Tibial nerve (tissue), 4 donors: ENCODE results near the gene UBE2O.

ENCODE experiments used
- EP300 ChIP-seq, 2 donors: sonication (generic); formaldehyde crosslinking; IDR thresholded peaks; one replicate each; pipeline ENCODE4 v1.6.1; 2017; ENCODE audit warnings: antibody characterized with exemption in 2 of 2, mild to moderate bottlenecking in 1 of 2
- POLR2A ChIP-seq, 2 donors: fragments of 450-650 bp; IDR thresholded peaks; one replicate each; pipeline ENCODE4 v1.6.1; 2017; ENCODE audit warnings: antibody characterized with exemption in 2 of 2, mild to moderate bottlenecking in 2 of 2, moderate library complexity in 2 of 2
- TF ChIP-seq, protein P1 (sequence below), 5 experiments: fragments of 200-600 bp in 3 of 5; fragments of 450-650 bp in 2 of 5; sonication (generic) in 3 of 5; IDR thresholded peaks; one replicate each; pipeline ENCODE4 v1.5.1; 2016 to 2019; ENCODE audit warnings: antibody characterized with exemption in 5 of 5, mild to moderate bottlenecking in 3 of 5, moderate library complexity in 2 of 5

DNA sequence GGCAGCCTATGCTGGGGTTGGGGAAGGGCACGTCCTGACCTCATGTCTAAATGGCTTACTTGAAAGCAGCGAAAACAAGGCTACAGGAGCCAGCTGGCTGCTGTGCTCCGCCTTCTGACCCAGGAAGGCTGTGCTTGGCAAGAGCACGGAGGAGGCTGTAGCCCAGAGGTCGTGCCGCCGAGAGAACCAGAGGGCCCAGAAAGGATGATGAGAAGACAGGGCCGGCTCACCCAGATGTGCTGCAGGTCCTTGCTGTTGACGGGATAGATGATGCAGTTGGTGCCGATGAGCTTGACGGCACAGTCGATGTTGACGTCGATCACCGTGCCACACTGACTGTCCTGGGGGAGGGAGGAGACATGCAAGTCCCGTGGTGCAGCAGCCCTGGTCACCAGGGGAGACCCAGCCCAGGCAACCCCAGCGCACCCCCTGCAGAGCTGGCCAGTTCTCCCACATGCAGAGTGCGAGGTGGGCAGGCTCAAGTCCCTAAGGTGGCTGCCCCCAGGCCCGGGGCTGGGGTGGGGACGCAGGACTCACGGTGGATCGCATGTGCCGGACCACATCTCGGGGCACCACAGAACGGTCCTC, 47.9 kb downstream of the UBE2O start:
- TF ChIP-seq, protein P1, sequence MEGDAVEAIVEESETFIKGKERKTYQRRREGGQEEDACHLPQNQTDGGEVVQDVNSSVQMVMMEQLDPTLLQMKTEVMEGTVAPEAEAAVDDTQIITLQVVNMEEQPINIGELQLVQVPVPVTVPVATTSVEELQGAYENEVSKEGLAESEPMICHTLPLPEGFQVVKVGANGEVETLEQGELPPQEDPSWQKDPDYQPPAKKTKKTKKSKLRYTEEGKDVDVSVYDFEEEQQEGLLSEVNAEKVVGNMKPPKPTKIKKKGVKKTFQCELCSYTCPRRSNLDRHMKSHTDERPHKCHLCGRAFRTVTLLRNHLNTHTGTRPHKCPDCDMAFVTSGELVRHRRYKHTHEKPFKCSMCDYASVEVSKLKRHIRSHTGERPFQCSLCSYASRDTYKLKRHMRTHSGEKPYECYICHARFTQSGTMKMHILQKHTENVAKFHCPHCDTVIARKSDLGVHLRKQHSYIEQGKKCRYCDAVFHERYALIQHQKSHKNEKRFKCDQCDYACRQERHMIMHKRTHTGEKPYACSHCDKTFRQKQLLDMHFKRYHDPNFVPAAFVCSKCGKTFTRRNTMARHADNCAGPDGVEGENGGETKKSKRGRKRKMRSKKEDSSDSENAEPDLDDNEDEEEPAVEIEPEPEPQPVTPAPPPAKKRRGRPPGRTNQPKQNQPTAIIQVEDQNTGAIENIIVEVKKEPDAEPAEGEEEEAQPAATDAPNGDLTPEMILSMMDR (IDR thresholded peaks at IDR 0.05), result no peak
- TF ChIP-seq EP300 (IDR thresholded peaks at IDR 0.05) (no peak), POLR2A (IDR thresholded peaks at IDR 0.05) (no peak)
